ENCODE data around the gene PEPD.

DNA sequence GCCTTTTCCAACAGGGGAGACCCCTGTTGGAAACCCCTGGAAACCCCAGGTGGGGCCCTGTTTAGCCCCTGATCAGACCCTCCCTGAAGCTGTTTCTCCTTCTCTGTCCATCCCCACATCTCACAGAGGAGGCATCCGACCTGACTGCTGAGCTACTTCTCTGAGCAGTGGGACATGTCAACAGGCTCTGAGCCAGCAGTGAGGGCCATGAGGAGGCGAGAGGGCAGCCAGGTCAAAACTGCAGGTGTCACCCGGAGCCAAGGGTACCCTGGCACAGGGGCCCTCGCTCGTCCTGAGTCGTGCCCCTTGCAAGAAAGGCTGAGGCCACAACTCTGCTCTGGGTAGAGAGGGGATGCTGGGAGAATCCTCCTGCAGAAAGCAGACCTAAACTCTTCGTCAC, 13.6 kb downstream of the PEPD start:
- TF ChIP-seq, protein P1, sequence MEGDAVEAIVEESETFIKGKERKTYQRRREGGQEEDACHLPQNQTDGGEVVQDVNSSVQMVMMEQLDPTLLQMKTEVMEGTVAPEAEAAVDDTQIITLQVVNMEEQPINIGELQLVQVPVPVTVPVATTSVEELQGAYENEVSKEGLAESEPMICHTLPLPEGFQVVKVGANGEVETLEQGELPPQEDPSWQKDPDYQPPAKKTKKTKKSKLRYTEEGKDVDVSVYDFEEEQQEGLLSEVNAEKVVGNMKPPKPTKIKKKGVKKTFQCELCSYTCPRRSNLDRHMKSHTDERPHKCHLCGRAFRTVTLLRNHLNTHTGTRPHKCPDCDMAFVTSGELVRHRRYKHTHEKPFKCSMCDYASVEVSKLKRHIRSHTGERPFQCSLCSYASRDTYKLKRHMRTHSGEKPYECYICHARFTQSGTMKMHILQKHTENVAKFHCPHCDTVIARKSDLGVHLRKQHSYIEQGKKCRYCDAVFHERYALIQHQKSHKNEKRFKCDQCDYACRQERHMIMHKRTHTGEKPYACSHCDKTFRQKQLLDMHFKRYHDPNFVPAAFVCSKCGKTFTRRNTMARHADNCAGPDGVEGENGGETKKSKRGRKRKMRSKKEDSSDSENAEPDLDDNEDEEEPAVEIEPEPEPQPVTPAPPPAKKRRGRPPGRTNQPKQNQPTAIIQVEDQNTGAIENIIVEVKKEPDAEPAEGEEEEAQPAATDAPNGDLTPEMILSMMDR (IDR thresholded peaks at IDR 0.05; ENCODE audit: low read depth, low read length, missing input control) = no peak
- TF ChIP-seq SP1 (IDR thresholded peaks at IDR 0.05) (no peak), RAD21 (IDR thresholded peaks at IDR 0.05) (no peak), FOXA1 (IDR thresholded peaks at IDR 0.05) (no peak)
- TF ChIP-seq, protein P2, sequence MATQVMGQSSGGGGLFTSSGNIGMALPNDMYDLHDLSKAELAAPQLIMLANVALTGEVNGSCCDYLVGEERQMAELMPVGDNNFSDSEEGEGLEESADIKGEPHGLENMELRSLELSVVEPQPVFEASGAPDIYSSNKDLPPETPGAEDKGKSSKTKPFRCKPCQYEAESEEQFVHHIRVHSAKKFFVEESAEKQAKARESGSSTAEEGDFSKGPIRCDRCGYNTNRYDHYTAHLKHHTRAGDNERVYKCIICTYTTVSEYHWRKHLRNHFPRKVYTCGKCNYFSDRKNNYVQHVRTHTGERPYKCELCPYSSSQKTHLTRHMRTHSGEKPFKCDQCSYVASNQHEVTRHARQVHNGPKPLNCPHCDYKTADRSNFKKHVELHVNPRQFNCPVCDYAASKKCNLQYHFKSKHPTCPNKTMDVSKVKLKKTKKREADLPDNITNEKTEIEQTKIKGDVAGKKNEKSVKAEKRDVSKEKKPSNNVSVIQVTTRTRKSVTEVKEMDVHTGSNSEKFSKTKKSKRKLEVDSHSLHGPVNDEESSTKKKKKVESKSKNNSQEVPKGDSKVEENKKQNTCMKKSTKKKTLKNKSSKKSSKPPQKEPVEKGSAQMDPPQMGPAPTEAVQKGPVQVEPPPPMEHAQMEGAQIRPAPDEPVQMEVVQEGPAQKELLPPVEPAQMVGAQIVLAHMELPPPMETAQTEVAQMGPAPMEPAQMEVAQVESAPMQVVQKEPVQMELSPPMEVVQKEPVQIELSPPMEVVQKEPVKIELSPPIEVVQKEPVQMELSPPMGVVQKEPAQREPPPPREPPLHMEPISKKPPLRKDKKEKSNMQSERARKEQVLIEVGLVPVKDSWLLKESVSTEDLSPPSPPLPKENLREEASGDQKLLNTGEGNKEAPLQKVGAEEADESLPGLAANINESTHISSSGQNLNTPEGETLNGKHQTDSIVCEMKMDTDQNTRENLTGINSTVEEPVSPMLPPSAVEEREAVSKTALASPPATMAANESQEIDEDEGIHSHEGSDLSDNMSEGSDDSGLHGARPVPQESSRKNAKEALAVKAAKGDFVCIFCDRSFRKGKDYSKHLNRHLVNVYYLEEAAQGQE (IDR thresholded peaks at IDR 0.05) = no peak
- TF ChIP-seq, protein P3, sequence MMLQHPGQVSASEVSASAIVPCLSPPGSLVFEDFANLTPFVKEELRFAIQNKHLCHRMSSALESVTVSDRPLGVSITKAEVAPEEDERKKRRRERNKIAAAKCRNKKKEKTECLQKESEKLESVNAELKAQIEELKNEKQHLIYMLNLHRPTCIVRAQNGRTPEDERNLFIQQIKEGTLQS (IDR thresholded peaks at IDR 0.05) = no peak
- TF ChIP-seq, protein P4, sequence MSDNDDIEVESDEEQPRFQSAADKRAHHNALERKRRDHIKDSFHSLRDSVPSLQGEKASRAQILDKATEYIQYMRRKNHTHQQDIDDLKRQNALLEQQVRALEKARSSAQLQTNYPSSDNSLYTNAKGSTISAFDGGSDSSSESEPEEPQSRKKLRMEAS (IDR thresholded peaks at IDR 0.05) = no peak

Measured in liver (tissue), 3 donors.